Stomach smooth muscle (tissue), 2 donors: ENCODE data around the gene POLR3H.

Source experiments
- H3K27ac ChIP-seq: one replicate; pipeline ENCODE4 v1.7.0; 2013; ENCODE audit warnings: mild to moderate bottlenecking, low read length, inconsistent platforms
- H3K27me3 ChIP-seq, 2 donors: one replicate each; pipeline ENCODE4 v1.7.0; 2013; ENCODE audit warnings: low read length in 2 of 2; ENCODE audit not compliant: insufficient read depth in 2 of 2, control insufficient read depth in 1 of 2
- H3K36me3 ChIP-seq, 2 donors: one replicate each; pipeline ENCODE4 v1.7.0; 2013; ENCODE audit warnings: low read length in 2 of 2; ENCODE audit not compliant: control insufficient read depth in 2 of 2, insufficient read depth in 2 of 2
- H3K4me1 ChIP-seq: one replicate; pipeline ENCODE4 v1.7.0; 2013; ENCODE audit warnings: low read length; ENCODE audit not compliant: control insufficient read depth, insufficient read depth
- H3K4me3 ChIP-seq, 2 donors: one replicate each; pipeline ENCODE4 v1.7.0; 2013; ENCODE audit warnings: low read length in 2 of 2
- H3K9ac ChIP-seq, 2 donors: one replicate each; pipeline ENCODE4 v1.7.0; 2013; ENCODE audit warnings: low read length in 2 of 2, mild to moderate bottlenecking in 1 of 2
- H3K9me3 ChIP-seq, 2 donors: one replicate each; pipeline ENCODE4 v1.7.0; 2013; ENCODE audit warnings: low read length in 2 of 2; ENCODE audit not compliant: control insufficient read depth in 2 of 2
- donor health status: healthy.
- donor health status: Pancreatic carcinoma.

The POLR3H gene

DNA sequence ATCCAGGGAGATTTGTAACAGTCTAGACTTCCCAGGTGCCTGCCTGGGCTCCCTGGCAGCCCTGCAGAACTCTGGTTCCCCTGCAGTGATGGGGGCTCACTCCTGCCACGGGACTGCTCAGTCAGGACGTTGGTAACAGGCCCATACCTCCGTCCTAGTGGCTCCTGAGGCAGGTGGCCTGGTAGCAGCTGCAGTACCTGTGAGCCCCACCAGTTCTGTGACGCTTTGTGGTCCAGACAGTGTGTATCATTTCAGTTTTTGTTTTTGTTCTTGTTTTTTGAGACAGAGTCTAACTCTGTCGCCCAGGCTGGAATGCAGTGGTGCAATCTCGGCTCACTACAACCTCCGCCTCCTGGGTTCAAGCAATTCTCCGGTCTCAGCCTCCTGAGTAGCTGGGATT, 27.8 kb downstream of the POLR3H start:
- no peak overlapping the region for H3K4me3 ChIP-seq
- peaks cover 40% of the 10 kb centered on the region for H3K4me1 ChIP-seq
- H3K27me3 ChIP-seq = no peaks in the 10 kb centered on the region
- H3K9me3 ChIP-seq = no peaks in the 10 kb centered on the region
- no peak overlapping the region for H3K9ac ChIP-seq
- peak overlapping the region; percentile 76 for H3K27ac ChIP-seq
- peaks cover 47 to 52% of the 10 kb centered on the region in 2 donors for H3K36me3 ChIP-seq

DNA sequence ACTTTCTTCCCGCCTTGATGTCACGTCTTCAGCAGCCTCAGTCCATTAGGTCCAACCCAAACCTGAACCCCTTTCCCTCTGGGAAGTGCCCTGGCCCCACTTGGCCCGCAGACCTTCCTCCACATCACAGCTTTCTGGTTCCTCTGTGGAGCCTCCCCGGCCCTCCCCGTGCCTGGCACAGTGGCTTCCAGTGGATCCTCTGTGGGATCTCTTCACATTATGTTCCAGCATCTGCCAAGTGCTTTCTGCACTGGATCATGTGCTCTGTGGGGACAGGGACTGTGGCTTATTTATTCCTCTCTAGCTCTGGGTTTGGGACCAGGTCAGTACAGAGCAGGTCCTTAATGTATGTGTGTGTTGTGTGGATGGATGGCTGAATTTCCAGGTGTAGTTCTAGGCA, 30.9 kb downstream of the POLR3H start:
- peak overlapping the region in 1 of 2 donors; percentile 21 for H3K9ac ChIP-seq
- H3K9me3 ChIP-seq = no peaks in the 10 kb centered on the region
- peaks cover 51% of the 10 kb centered on the region for H3K4me1 ChIP-seq
- no peak overlapping the region for H3K4me3 ChIP-seq
- peaks cover 51 to 56% of the 10 kb centered on the region in 2 donors for H3K36me3 ChIP-seq
- no peaks in the 10 kb centered on the region for H3K27me3 ChIP-seq
- peak overlapping the region; percentile 76 for H3K27ac ChIP-seq

DNA sequence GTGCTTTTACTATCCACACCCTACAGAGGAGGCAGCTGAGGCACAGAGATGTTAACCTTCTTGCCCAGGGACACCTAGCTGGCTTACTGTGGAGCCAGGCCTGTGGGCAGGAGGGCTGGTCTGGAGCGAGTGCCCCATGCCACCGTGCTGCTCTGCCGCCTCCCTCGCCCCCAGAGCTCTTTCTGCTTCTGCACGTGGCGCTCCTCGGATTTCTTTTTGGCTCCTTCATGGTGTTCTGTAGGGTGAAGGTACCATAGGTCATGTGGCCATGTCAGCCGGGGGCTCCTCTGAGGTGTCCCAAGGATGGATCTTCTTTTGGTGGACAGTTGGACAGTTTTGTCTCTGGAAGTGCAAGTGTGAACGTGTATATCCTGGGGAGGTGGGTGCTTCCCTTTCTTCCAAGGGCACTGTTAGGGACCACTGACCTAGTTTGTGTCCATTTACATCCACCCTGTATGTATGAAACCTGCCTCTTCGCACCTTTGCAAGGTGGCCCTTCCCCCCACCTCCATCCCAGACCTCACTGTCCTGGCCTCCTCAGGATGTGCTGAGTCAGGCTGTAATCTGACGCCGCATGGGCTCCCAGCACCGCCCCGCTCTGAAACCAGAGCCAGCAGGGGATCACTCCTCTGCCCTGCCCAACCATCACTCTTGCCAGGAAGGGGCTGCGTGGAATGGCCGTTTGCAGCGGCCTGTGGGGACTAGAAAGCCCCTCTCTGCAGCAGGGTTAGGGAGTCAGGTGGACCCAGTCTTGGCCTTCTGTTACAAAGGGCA, 31.7 kb downstream of the POLR3H start:
- Histone ChIP-seq H3K36me3 (peaks cover 58 to 59% of the 10 kb centered on the region in 2 donors), H3K27me3 (no peaks in the 10 kb centered on the region), H3K27ac (peak overlapping the region; percentile 76), H3K4me3 (peak overlapping the region in 1 of 2 donors; percentile 8), H3K9ac (no peak overlapping the region), H3K9me3 (no peaks in the 10 kb centered on the region), H3K4me1 (peaks cover 50% of the 10 kb centered on the region)

DNA sequence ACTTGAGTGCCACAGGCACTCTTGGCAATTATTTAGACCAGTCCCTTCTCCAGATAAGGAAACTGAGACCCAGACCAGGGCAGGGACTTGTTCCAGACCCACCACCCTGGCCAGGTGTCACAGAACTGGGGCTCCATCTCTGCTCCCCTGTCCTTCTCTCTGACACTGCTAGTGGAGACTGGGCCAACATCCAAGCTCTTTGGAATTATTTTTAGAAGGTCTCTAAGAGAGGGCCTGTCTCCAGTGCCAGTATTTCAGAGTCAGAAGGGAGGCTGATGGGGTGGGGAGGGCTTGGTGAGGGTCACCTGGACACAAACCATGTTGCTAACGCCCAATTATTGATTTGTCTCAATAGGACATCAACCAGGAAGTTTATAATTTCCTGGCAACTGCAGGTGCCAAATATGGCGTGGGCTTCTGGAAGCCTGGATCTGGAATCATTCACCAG, 32.7 kb downstream of the POLR3H start:
- H3K4me3 ChIP-seq = no peak overlapping the region
- H3K27me3 ChIP-seq = no peaks in the 10 kb centered on the region
- H3K36me3 ChIP-seq = peaks cover 60 to 62% of the 10 kb centered on the region in 2 donors
- H3K9ac ChIP-seq = no peak overlapping the region
- peak overlapping the region; percentile 76 for H3K27ac ChIP-seq
- no peaks in the 10 kb centered on the region for H3K9me3 ChIP-seq
- H3K4me1 ChIP-seq = peaks cover 46% of the 10 kb centered on the region

DNA sequence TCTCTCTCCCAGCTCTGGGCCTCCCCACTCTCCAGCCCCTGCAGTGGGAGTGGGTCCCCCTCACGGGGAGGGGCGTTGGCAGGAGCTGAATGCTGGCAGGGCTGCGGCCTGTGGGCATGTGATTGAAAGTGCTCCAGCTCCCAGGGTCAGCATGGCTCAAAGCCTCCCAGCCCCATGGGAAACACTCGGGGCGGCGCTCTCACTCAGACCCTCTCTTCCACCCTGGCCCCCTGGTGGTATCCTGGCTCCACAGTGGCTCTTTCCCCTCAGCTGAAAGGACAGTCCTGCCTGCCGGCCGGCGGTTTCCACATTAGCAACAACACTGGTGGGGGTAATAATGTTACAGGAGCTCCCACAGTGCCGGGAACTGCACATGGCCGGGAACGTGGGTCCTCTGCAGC, 35.5 kb downstream of the POLR3H start:
- peaks cover 44% of the 10 kb centered on the region for H3K4me1 ChIP-seq
- no peaks in the 10 kb centered on the region for H3K27me3 ChIP-seq
- H3K4me3 ChIP-seq = no peak overlapping the region
- H3K9ac ChIP-seq = peak overlapping the region in 1 of 2 donors; percentile 29
- peak overlapping the region; percentile 31 for H3K27ac ChIP-seq
- no peaks in the 10 kb centered on the region for H3K9me3 ChIP-seq
- H3K36me3 ChIP-seq = peaks cover 34 to 38% of the 10 kb centered on the region in 2 donors

DNA sequence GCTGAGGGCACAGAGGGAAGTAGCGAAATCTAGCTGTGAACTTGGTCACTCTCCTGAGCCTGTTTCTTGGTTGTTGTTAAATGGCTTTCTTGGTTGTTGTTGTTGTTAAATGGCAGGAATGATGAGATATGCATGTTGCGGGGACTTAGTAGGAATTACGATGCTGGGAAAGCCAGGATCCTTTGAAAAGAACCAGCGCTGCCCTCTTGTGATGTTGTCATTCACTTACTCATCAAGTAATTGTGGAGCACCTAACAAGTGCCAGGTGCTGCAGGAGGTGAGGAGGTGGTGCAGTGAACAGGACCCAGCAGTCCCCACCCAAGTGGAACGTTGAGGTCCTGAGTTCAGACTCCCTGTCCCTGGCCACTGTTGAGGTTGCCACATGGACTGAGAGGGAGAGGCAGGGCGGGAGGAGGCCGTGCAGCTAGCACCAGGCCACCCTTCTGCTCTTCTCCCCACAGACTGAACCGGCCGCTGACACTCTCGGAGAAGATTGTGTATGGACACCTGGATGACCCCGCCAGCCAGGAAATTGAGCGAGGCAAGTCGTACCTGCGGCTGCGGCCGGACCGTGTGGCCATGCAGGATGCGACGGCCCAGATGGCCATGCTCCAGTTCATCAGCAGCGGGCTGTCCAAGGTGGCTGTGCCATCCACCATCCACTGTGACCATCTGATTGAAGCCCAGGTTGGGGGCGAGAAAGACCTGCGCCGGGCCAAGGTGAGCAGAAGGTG, 36.8 kb downstream of the POLR3H start:
- Histone ChIP-seq H3K27ac (peak overlapping the region; percentile 31), H3K27me3 (no peaks in the 10 kb centered on the region), H3K9ac (no peak overlapping the region), H3K4me1 (peaks cover 32% of the 10 kb centered on the region), H3K4me3 (no peak overlapping the region), H3K36me3 (peaks cover 30 to 31% of the 10 kb centered on the region in 2 donors), H3K9me3 (no peaks in the 10 kb centered on the region)

DNA sequence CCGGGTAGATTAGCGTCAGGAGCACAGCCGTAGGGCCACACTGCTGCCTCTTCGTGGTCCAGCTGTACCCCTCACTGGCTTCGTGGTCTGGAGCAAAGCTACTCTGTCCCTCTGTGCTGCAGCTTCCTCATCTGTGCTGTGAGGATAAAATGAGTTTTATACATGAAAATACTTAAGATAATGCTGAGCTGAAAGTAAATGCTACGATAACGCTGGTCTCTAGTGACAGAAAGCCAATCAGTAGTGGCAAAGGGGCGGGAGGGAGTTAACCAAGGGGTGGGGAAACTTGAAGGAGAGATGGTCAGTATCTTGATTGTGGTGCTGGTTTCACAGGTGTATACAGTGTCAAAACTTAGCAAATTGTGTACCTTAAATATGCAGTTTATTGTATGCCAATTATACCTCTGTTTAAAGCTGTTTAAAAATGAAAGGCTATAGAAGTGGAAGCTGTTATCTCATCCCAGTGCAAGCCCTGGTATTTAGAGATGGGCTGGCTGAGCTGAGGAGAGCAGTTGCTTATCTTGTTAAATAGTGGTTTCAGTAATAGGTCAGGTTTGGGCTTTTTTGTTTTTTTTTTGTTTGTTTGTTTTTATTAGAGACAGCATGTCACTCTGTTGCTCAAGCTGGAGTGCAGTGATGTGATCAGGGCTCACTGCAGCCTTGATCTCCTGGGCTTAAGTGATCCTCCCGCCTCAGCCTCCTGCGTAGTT, 38.6 kb downstream of the POLR3H start:
- Histone ChIP-seq H3K27ac (no peak overlapping the region), H3K9ac (no peak overlapping the region), H3K4me1 (peaks cover 19% of the 10 kb centered on the region), H3K4me3 (no peak overlapping the region), H3K36me3 (peaks cover 32 to 48% of the 10 kb centered on the region in 2 donors), H3K9me3 (no peaks in the 10 kb centered on the region), H3K27me3 (no peaks in the 10 kb centered on the region)

DNA sequence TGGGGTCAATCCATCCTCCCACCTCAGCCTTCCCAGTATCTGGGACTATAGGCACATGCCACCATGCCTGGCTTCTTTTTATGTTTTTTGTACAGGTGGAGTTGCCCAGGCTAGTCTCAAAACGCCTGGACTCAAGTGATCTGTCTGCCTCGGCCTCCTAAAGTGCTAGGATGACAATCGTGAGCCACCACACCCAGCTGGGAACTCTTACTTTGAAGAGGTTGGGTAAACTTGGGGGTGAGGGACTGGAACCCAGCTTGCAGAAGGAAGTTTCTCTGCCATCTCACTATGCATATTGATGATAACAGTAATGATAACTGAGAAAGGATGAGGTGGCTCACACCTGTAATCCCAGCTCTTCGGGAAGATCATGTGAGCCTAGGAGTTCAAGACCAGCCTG, 39.5 kb downstream of the POLR3H start:
- H3K4me1 ChIP-seq = peaks cover 19% of the 10 kb centered on the region
- H3K9ac ChIP-seq = no peak overlapping the region
- peaks cover 29 to 42% of the 10 kb centered on the region in 2 donors for H3K36me3 ChIP-seq
- H3K27ac ChIP-seq = no peak overlapping the region
- no peaks in the 10 kb centered on the region for H3K9me3 ChIP-seq
- no peak overlapping the region for H3K4me3 ChIP-seq
- H3K27me3 ChIP-seq = no peaks in the 10 kb centered on the region

DNA sequence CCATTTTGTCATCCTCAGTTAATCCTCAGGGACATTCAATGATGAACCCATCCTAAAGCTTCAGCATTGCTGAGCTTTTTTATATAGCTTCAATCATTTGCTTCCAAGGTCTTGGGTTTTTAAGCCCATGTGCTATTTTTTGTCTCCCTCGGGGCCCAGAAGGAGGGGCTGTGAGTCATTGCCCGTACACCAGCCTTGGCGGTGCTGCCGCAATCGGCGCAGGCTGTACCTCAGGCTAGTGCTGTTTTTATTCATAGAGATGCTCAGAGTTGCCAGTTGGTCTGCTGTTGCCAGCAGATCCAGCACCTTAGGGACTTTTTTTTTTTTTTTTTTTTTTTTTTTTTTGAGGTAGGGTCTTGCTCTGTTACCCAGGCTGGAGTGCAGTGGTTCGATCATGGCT, 39.9 kb downstream of the POLR3H start:
- Histone ChIP-seq H3K9me3 (no peaks in the 10 kb centered on the region), H3K27me3 (no peaks in the 10 kb centered on the region), H3K4me1 (peaks cover 19% of the 10 kb centered on the region), H3K4me3 (no peak overlapping the region), H3K36me3 (peaks cover 32 to 45% of the 10 kb centered on the region in 2 donors), H3K27ac (no peak overlapping the region), H3K9ac (no peak overlapping the region)

DNA sequence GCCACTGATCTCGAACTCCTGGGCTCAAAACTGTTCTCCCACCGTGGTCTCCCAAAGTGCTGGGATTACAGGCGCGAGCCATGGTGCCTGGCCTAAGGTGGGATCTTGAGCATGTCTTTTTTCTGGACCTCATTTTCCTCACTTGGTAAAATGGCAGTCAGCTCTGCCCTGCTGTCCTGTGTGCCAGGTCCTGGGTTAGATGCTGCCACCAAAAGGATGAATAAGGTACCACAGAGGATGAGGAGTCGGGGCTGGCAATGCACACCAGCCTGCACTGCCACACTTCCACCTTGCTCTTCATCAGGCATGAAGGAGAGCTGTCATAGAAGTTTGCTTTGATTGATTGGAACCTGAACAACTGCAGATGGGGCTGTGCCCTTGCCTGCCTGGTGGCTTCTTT, 43.1 kb downstream of the POLR3H start:
- Histone ChIP-seq H3K36me3 (peaks cover 14 to 35% of the 10 kb centered on the region in 2 donors), H3K4me3 (no peak overlapping the region), H3K4me1 (peaks cover 6% of the 10 kb centered on the region), H3K27me3 (no peaks in the 10 kb centered on the region), H3K27ac (no peak overlapping the region), H3K9ac (no peak overlapping the region), H3K9me3 (no peaks in the 10 kb centered on the region)
